ENCODE results near the gene NOTCH2. TPM values are rescaled to one million over a fixed set of nuclear protein-coding genes. Genes with fewer than 3 reads are reported as not detected.

NOTCH2 gene
- total RNA-seq, 3 donors from 2014 or later, result 57.7 to 99.3 (median 60.8) TPM

DNA sequence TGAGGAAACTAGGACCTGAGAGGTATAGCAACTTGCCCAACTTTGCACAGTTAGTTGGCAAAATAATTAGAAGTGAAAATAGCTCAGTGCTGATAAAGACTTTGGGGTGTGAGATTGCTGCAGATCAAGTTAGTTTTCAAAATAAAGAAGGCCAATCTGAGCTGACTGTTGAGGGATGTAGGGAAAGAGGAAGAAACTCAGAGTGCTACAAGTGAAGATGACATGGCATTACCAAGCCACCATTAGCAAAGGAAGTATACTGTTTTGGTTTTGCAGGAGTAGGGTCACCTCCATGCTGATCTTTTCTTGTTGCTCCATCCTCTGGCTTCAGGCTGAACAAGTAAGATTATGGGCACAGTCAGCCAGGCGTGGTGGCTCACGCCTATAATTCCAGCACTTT is 94.5 kb downstream of the NOTCH2 start:
- TF ChIP-seq, protein P1, sequence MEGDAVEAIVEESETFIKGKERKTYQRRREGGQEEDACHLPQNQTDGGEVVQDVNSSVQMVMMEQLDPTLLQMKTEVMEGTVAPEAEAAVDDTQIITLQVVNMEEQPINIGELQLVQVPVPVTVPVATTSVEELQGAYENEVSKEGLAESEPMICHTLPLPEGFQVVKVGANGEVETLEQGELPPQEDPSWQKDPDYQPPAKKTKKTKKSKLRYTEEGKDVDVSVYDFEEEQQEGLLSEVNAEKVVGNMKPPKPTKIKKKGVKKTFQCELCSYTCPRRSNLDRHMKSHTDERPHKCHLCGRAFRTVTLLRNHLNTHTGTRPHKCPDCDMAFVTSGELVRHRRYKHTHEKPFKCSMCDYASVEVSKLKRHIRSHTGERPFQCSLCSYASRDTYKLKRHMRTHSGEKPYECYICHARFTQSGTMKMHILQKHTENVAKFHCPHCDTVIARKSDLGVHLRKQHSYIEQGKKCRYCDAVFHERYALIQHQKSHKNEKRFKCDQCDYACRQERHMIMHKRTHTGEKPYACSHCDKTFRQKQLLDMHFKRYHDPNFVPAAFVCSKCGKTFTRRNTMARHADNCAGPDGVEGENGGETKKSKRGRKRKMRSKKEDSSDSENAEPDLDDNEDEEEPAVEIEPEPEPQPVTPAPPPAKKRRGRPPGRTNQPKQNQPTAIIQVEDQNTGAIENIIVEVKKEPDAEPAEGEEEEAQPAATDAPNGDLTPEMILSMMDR (IDR thresholded peaks at IDR 0.05), result no peak
- H3K4me1 ChIP-seq (ENCODE audit: low read depth), result no peaks in the 10 kb centered on the region

DNA sequence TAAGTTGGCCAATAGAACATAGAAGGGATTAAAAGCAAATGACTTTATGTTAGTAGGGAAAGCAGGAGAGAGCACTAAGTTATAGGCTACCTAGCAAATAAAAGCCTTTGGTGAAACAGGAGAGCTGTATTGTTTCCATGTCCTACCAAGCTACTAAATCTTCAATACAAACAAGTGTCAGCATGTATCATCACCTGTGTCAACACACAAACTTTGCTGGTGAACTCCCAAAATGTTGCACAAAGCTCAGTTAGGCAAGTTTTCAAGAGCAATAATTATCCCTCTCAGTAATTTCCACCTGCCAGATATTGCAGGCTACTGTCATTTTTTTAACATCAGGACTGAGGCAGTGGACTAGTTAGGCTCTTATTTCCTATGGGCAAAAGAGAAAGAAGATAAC is 95.4 kb downstream of the NOTCH2 start:
- Histone ChIP-seq H3K9me3 (no peaks in the 10 kb centered on the region), H3K4me3 (no peak overlapping the region), H3K36me3 (ENCODE audit: low read depth) (no peaks in the 10 kb centered on the region), H3K4me1 (ENCODE audit: low read depth) (no peaks in the 10 kb centered on the region)
- intact Hi-C loops (cut with DNase I, micrococcal nuclease), result no loop called here
- DNase-seq, result no peak
- no peak for ATAC-seq
- TF ChIP-seq, protein P1 (IDR thresholded peaks at IDR 0.05), result no peak

More for the DNA sequence above, 94.5 kb downstream of the NOTCH2 start:
- ATAC-seq (no peak), DNase-seq (no peak)
- Histone ChIP-seq H3K4me3 (no peak overlapping the region), H3K9me3 (no peaks in the 10 kb centered on the region), H3K36me3 (ENCODE audit: low read depth) (no peaks in the 10 kb centered on the region)
- intact Hi-C loops (cut with DNase I, micrococcal nuclease), result no loop called here

DNA sequence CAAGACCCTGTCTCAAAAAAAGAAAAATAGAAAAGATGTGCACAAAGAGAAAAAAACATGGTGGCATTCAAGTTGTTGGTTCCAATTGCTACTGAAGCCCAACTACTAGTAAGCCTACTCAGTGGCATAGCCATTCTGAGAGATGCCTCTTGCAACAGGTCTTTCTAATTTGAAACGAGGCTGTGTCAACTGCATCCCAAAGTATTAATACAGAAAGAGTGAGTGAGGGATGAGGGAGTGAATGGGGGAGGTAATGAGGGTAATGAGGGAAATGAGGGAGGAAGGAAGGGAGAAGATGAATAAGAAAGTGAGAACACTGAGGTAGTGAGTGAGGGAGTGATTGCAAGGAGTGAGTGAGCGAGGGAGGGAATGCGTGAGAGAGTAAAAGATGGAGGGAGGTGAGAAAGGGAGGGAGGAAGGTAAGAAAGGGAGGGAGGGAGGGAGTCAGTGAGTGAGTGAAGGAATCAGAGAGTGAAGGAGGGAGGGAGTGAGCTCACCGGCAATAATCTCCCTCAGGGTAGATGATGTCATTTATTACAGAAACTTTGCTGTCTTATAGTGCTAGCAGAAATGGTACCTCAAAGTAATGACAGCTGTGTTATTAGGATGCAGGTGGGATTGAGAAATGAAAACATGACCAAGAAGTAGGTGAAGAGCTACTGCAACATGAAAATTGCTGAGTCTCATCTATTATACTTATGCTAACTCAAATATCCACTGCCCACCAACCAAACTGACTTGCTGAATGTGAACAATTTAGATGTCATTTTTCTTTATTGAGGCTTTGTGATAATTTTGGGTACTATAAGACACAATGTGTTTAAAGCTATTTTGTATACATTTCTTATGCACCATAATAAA is 97.5 kb downstream of the NOTCH2 start:
- intact Hi-C loops (cut with DNase I, micrococcal nuclease), result no loop called here
- ATAC-seq (no peak), DNase-seq (no peak)

DNA sequence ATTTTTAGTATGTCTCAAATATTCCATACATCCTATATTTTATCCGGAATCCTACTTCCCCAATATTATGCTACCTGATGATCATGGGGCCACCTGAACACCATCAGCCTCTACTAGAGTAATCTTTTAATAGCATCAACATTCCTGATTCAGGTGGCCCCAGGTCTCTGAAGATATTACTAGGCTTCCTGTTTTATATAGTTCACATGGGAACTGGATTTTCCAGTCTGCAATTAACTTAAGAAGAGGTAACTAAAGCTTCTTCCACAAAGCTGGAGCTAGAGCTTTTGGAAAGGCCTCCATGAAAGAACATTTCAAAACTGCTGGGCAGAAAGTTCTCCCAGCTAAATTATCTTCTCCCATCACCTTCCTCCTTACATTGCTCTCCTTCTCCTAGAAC is 100.9 kb downstream of the NOTCH2 start:
- intact Hi-C loops (cut with DNase I, micrococcal nuclease), result no loop called here
- Histone ChIP-seq H3K4me1 (ENCODE audit: low read depth) (no peaks in the 10 kb centered on the region), H3K9me3 (no peaks in the 10 kb centered on the region), H3K36me3 (ENCODE audit: low read depth) (no peaks in the 10 kb centered on the region), H3K4me3 (no peak overlapping the region)
- TF ChIP-seq, protein P1 (IDR thresholded peaks at IDR 0.05), result no peak
- ATAC-seq, result no peak
- no peak for DNase-seq

More for the DNA sequence above, 97.5 kb downstream of the NOTCH2 start:
- Histone ChIP-seq H3K4me3 (no peak overlapping the region), H3K36me3 (ENCODE audit: low read depth) (no peaks in the 10 kb centered on the region), H3K9me3 (no peaks in the 10 kb centered on the region), H3K4me1 (ENCODE audit: low read depth) (no peaks in the 10 kb centered on the region)
- TF ChIP-seq, protein P1 (IDR thresholded peaks at IDR 0.05), result no peak

DNA sequence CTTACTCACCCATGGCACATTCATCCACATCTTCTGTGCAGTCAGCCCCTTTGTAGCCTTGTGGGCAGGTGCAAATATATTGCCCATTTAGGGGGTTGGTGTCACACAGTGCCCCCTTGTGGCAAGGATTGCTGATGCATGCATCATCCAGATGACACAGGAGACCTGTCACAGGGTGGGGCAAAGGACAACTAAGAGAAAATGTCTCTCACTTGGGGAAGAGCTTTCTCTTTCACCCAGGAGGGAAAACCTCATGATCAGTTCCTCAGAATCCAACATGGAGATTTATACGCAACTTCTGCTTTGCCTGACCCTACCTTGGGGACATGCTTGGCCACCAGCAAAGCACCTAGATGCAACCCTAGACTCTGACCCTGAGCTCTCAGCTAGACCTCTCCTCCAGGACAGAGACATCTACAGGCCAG is 101.4 kb downstream of the NOTCH2 start:
- Histone ChIP-seq H3K4me3 (no peak overlapping the region), H3K4me1 (ENCODE audit: low read depth) (no peaks in the 10 kb centered on the region), H3K36me3 (ENCODE audit: low read depth) (no peaks in the 10 kb centered on the region), H3K9me3 (no peaks in the 10 kb centered on the region)
- intact Hi-C loops (cut with DNase I, micrococcal nuclease), result no loop called here
- ATAC-seq (peak; percentile 96), DNase-seq (peak; percentile 57 to 91 (median 81))
- TF ChIP-seq, protein P1 (IDR thresholded peaks at IDR 0.05), result peak; percentile 73

Data from mucosa of descending colon (tissue), 3 donors.